HG02885 (cell line): ENCODE measurements around the gene LRPPRC.
A peak's percentile ranks its signal among the peaks of the same experiment; 100 is the strongest.
"Not testable (repeated sequence)": the region's sequence is repeated elsewhere in the genome, so short reads cannot be mapped to it uniquely, and the experiment has no call there.

Source experiments
- ATAC-seq: cut with Tn5 transposase; IDR thresholded peaks from one replicate; pipeline ENCODE4 v1.9.1; 2021; ENCODE audit warnings: mild to moderate bottlenecking; ENCODE audit not compliant: unreplicated experiment, poor library complexity

Gene LRPPRC

GRCh38 chr2:43995733-43996533, at the start of gene LRPPRC:
Gene LRPPRC (minus strand): TSS chr2:43995989. CDS start chr2:43995947, 42 bp downstream.
- peak; percentile 92 for ATAC-seq

GRCh38 chr2:44045061-44045460, 49.3 kb upstream of the LRPPRC start:
- no peak for ATAC-seq

- ATAC-seq: peak; percentile 99
Observed at GRCh38 chr2:44044281-44044720, 48.5 kb upstream of the LRPPRC start.

- no peak for ATAC-seq
Observed at GRCh38 chr2:44040365-44040764, 44.6 kb upstream of the LRPPRC start.

GRCh38 chr2:44038277-44038676, 42.5 kb upstream of the LRPPRC start:
- no peak for ATAC-seq

- no peak for ATAC-seq
Observed at GRCh38 chr2:44037221-44037620, 41.4 kb upstream of the LRPPRC start.

GRCh38 chr2:44033947-44034346, 38.2 kb upstream of the LRPPRC start:
- no peak for ATAC-seq

GRCh38 chr2:44027076-44027475, 31.3 kb upstream of the LRPPRC start:
- not testable (repeated sequence) for ATAC-seq

GRCh38 chr2:44016282-44016681, 20.5 kb upstream of the LRPPRC start:
- no peak for ATAC-seq

- ATAC-seq: no peak
Observed at GRCh38 chr2:44015239-44015638, 19.4 kb upstream of the LRPPRC start.

GRCh38 chr2:44013205-44013604, 17.4 kb upstream of the LRPPRC start:
- ATAC-seq: not testable (repeated sequence)

GRCh38 chr2:44010266-44010665, 14.5 kb upstream of the LRPPRC start:
- ATAC-seq: no peak

GRCh38 chr2:44009136-44009735, 13.4 kb upstream of the LRPPRC start:
- no peak for ATAC-seq

- no peak for ATAC-seq
Observed at GRCh38 chr2:44005846-44006245, 10.1 kb upstream of the LRPPRC start.

- no peak for ATAC-seq
Observed at GRCh38 chr2:44004735-44005602, 9.2 kb upstream of the LRPPRC start.

GRCh38 chr2:44001716-44002115, 5.9 kb upstream of the LRPPRC start:
- ATAC-seq: no peak

GRCh38 chr2:43998263-43998662, 2.5 kb upstream of the LRPPRC start:
- no peak for ATAC-seq

GRCh38 chr2:43993437-43993836, 2.4 kb downstream of the LRPPRC start:
- ATAC-seq: no peak

GRCh38 chr2:43989545-43989944, 6.2 kb downstream of the LRPPRC start:
- no peak for ATAC-seq

- ATAC-seq: no peak
Observed at GRCh38 chr2:43986600-43986999, 9.2 kb downstream of the LRPPRC start.

- ATAC-seq: no peak
Observed at GRCh38 chr2:43985359-43985758, 10.4 kb downstream of the LRPPRC start.
